ENCODE measurements around the gene AURKAIP1. TPM values are rescaled to one million over a fixed set of nuclear protein-coding genes. Genes with fewer than 3 reads are reported as not detected.

AURKAIP1 gene
- polyA plus RNA-seq, 1 of the 3 experiments (the other 2 are of a cell fraction), result 214 TPM

GRCh38 chr1:1393428-1393827, 18.4 kb upstream of the AURKAIP1 start:
- CTCF ChIA-PET, result interaction anchor here (1.5 kb wide), 1 partner anchor 16 kb away, joined by 3 read pairs; no protein-coding TSS in a partner anchor

More at GRCh38 chr1:1393428-1393827, 18.4 kb upstream of the AURKAIP1 start:
- Histone ChIP-seq H3K36me3 (replicated peaks in 1 of 2; ENCODE audit: control insufficient read depth in 1 of 2, insufficient read depth in 2 of 2, low read length in 1 of 2) (peaks cover 55 to 62% of the 10 kb centered on the region in 2 experiments), H3K9me3 (no peaks in the 10 kb centered on the region), H4K20me1 (ENCODE audit: insufficient read depth) (0 out of 2 replicates have a peak, but pooled peaks cover 4% of the 10 kb centered on the region), H3F3A (replicated peaks; ENCODE audit: insufficient read depth) (no peaks in the 10 kb centered on the region), H3K9me2 (no peaks in the 10 kb centered on the region), H3K79me2 (ENCODE audit: insufficient read depth) (peaks cover 73% of the 10 kb centered on the region), H2AFZ (ENCODE audit: low read depth) (no peak overlapping the region), H3K4me3 (ENCODE audit: low read depth in 2 of 2, low read length in 1 of 2) (no peak overlapping the region), H3K4me1 (ENCODE audit: control insufficient read depth in 1 of 2, insufficient read depth in 2 of 2, low read depth in 1 of 2, low read length in 1 of 2) (peaks cover 6 to 7% of the 10 kb centered on the region in 2 experiments; a peak in 1 of 4 replicates), H3K4me2 (no peak overlapping the region), H3K9ac (no peak overlapping the region), H3K27ac (ENCODE audit: low read depth in 2 of 2, low read length in 1 of 2) (no peak overlapping the region), H3K27me3 (ENCODE audit: insufficient read depth) (no peaks in the 10 kb centered on the region)
- DNase-seq, result no peak
- POLR2A ChIA-PET, result no interaction called here
- 97% methylated on average over 10 of the region's 11 CpGs for WGBS (ENCODE audit: low lambda C conversion rate)
- TF ChIP-seq RXRA (IDR thresholded peaks at IDR 0.05; ENCODE audit: borderline replicate concordance, low read depth) (no peak), MAX (IDR thresholded peaks at IDR 0.05; ENCODE audit: low read depth) (no peak), NFIC (IDR thresholded peaks at IDR 0.05; ENCODE audit: borderline replicate concordance) (no peak), MXI1 (IDR thresholded peaks at IDR 0.05; ENCODE audit: low read depth, low read length) (no peak), GABPA (IDR thresholded peaks at IDR 0.05; ENCODE audit: low read depth) (no peak), MEF2A (IDR thresholded peaks at IDR 0.05; ENCODE audit: borderline replicate concordance, low read depth) (no peak), JUND (IDR thresholded peaks at IDR 0.05) (no peak), REST (IDR thresholded peaks at IDR 0.05; ENCODE audit: low read depth, low read length) (no peak), FOXJ3 (CRISPR knock-in tag; IDR thresholded peaks at IDR 0.05) (no peak), EP300 (IDR thresholded peaks at IDR 0.05; ENCODE audit: borderline replicate concordance in 1 of 2, low read depth in 1 of 2, low read length in 1 of 2) (no peak), TAF1 (IDR thresholded peaks at IDR 0.05; ENCODE audit: borderline replicate concordance, low read depth, low read length) (no peak), ELF1 (IDR thresholded peaks at IDR 0.05) (no peak), POLR2AphosphoS5 (IDR thresholded peaks at IDR 0.05; ENCODE audit: low read depth, low read length) (no peak), RAD21 (IDR thresholded peaks at IDR 0.05; ENCODE audit: low read length) (no peak), TEAD4 (IDR thresholded peaks at IDR 0.05; ENCODE audit: borderline replicate concordance, insufficient read depth) (no peak), RFX5 (IDR thresholded peaks at IDR 0.05; ENCODE audit: low read length) (no peak), SMC3 (IDR thresholded peaks at IDR 0.05; ENCODE audit: low read depth, low read length) (no peak), CHD2 (IDR thresholded peaks at IDR 0.05; ENCODE audit: low read length, partially characterized antibody) (no peak)
